ENCODE results near the gene SKA1.

SKA1 gene

DNA sequence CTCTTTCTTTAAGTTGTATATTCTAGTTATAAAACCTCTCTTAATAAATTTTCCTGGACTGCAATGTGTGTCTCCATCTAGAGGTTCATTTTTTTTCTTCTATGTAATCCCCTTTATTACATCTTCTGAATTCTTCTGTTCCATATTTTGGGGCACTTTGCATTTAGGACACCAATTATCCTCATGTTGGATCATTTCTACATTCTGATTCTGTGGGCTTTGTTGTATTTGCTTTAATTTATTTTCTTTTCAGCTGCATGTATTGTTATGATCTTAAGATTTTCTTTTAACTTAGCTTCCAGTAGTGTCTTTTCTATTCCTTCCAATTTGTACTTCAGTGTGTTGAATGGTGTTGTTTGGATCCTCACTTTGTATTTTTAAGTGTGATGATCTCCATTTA lies 5.2 kb upstream of the SKA1 start:
- TF ChIP-seq, protein P1, sequence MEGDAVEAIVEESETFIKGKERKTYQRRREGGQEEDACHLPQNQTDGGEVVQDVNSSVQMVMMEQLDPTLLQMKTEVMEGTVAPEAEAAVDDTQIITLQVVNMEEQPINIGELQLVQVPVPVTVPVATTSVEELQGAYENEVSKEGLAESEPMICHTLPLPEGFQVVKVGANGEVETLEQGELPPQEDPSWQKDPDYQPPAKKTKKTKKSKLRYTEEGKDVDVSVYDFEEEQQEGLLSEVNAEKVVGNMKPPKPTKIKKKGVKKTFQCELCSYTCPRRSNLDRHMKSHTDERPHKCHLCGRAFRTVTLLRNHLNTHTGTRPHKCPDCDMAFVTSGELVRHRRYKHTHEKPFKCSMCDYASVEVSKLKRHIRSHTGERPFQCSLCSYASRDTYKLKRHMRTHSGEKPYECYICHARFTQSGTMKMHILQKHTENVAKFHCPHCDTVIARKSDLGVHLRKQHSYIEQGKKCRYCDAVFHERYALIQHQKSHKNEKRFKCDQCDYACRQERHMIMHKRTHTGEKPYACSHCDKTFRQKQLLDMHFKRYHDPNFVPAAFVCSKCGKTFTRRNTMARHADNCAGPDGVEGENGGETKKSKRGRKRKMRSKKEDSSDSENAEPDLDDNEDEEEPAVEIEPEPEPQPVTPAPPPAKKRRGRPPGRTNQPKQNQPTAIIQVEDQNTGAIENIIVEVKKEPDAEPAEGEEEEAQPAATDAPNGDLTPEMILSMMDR (IDR thresholded peaks at IDR 0.05) = no peak

DNA sequence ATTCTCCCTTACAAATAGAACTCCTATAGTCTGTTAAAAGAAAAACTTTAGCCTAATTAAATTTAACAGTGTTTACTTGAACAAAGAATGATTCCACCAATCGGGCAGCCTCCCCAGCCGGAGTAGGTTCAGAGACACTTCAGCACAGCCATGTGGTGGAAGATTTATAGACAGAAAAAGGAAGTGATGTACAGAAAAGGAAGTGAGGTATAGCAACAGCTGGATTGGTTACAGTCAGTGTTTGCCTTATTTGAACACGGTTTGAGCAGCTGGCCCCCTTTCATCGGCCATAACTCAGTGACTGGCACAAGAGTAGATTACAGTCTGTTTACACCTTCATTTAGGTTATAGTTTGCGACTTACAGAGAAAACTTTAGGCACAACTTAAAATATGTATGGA lies 2.1 kb upstream of the SKA1 start:
- TF ChIP-seq, protein P1 (IDR thresholded peaks at IDR 0.05) = no peak

DNA sequence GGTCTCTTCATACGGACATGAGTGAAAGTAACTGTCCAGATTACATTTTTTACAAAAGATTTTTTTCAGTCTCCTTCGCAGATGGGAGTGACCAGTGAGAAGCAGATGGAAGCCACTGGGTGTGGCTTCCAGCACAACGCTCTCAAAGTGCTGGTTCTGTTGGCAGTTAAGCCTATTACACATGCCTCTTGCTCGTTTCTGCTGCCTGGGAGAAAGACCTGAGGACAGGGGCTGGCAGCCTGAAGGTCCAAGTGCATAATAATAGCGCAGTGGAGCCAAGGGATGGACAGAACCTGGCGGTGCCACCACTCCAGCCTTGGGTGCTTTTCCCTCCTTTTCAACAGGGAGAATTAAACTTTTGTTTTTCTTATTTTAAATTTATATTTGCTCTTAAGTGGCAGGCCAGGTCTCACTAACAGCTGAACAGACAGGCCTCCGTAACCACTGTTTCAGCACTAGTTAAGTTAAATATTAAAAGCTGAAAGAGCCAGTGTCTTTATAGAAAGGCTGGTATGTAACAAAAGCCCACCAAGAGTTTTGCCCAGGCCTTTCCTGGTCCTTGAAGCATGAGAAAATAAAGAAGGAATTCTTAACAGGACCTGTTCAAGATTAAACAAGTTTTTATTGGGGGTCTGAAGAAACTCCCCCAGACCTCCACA lies 1.2 kb upstream of the SKA1 start:
- TF ChIP-seq, protein P1 (IDR thresholded peaks at IDR 0.05) = no peak

DNA sequence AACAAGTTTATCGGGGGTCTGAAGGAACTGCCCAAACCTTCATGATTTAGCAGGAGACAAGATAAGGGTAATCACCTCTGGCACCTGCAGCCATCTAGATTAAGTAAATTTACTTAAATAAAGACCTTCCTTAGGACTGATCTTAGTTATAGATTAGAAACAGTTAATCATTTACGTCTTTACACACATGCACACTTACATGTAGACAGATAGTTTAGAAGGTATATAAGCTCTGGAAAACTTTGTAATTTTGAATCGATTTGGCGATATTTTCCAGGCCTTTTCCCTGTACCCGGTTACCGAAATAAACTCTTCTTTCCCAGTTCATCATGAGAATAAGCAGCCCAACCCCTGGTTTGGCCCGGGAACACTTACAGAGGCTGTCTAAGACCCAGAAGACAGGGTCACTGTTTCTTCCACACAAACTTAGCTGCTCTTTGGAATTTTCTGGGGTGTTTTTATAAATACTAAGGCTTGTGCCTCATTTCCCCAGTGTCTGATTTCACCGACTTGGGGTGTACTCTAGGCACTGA lies 560 bp upstream of the SKA1 start:
- TF ChIP-seq, protein P1 (IDR thresholded peaks at IDR 0.05) = no peak

DNA sequence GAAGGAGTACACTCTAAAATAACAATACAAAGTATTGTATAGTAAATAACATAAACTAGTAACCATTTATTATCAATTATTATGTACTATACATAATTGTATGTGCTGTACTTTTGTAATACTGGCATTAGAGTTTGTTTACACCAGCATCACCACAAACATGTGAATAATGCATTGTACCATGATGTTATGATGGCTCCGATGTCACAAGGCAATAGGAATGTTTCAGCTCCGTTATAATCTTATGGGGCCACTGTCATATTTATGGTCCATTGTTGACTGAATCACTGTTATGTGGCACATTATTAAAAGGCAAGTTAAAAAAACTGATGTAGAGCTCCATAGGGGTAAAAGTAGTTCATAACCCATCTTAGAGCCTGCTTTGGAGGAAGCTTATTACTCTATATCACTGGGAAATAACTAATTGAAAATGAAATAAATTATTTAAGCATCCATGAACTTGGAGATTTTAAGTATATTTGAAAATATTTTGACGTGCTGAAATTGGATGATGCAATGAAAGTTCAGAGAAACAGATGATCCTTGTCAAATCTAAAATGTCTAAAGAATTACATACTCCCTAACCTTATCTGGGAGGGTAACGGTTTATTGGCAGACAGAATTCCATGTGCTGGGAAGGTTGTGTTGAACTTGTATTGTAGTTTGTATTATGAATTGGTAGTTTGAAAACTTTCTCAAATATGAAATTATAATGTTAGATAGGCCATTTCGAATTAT lies 2.4 kb downstream of the SKA1 start:
- TF ChIP-seq, protein P1 (IDR thresholded peaks at IDR 0.05) = no peak

DNA sequence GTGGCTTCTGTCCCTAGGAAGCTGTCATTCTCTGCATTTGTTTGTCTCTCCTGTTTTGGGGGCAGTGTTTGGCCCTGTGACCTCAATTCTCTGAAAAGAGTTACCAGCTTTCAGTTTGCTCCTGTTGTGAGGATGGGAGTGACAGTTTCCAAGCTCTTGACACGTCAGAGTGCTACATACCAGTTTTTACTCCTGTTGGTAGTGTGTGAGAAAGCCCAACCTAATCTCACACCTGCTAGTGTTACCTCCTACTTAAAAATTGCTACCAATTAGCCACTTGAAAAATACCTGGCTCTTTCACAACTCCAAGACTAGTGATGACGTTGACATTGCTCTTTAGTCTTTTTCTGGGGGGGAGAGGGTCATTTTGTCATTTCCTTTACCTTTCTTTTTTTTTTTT lies 14.1 kb downstream of the SKA1 start:
- TF ChIP-seq, protein P1 (IDR thresholded peaks at IDR 0.05) = no peak

DNA sequence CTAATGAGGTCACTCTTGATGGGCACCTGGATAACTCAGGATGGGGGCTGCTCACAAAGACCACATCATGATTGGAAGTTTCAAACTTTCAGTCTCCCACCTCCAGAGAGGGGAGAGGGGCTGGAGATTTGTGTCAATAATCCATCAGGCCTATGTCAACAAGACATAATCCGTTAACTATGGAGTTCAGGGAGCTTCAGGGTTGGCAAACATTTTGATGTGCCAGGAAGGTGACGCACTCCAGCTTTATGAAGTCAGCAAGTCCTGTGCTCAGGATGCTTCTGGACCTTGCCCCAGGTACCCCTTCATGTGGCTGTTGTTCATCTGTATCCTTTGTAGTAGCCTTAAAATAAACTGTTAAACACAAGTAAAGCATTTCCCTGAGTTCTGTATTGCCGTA lies 19.0 kb downstream of the SKA1 start:
- TF ChIP-seq, protein P1 (IDR thresholded peaks at IDR 0.05) = no peak

All from LNCAP (cell line).